Stomach (tissue), 19 donors: ENCODE results near the gene SMAD7. TPM values are rescaled to one million over a fixed set of nuclear protein-coding genes. Genes with fewer than 3 reads are reported as not detected.
A peak's percentile ranks its signal among the peaks of the same experiment; 100 is the strongest.

ENCODE experiments used
- DNase-seq, 2 donors: peaks; one replicate each; pipeline versions ENCODE4 v3.0.0 to v3.0.0-alpha.2; 2013 to 2019
- H3K27ac ChIP-seq, 5 donors: fragments of 200-600 bp in 4 of 5; sonication (generic) in 4 of 5; one replicate each; pipeline ENCODE4 v1.5.1; 2013 to 2019; ENCODE audit warnings: mild to moderate bottlenecking in 1 of 5, moderate library complexity in 1 of 5
- H3K27me3 ChIP-seq, 3 donors: fragments of 200-600 bp; sonication (generic); one replicate each; pipeline ENCODE4 v1.5.1; 2017 to 2019; ENCODE audit warnings: mixed run types in 1 of 3
- H3K36me3 ChIP-seq, 4 donors: fragments of 200-600 bp; sonication (generic); 1 replicate in 3 of 4; 2 replicates in 1 of 4; pipeline ENCODE4 v1.5.1; 2016 to 2019
- H3K4me1 ChIP-seq, 4 donors: fragments of 200-600 bp; sonication (generic); one replicate each; pipeline ENCODE4 v1.5.1; 2016 to 2019
- H3K4me3 ChIP-seq, 4 donors: fragments of 200-600 bp; sonication (generic) in 3 of 4; one replicate each; pipeline ENCODE4 v1.5.1; 2016 to 2019; ENCODE audit warnings: mild to moderate bottlenecking in 1 of 4
- H3K9me3 ChIP-seq, 4 donors: fragments of 200-600 bp; sonication (generic); one replicate each; pipeline ENCODE4 v1.5.1; 2016 to 2019
- EP300 ChIP-seq: sonication (generic); formaldehyde crosslinking; IDR thresholded peaks from one replicate; pipeline ENCODE4 v1.6.1; 2017; ENCODE audit warnings: antibody characterized with exemption
- POLR2A ChIP-seq, 4 donors: fragments of 450-650 bp; IDR thresholded peaks; one replicate each; pipeline ENCODE4 v1.6.1; 2016; ENCODE audit warnings: antibody characterized with exemption in 4 of 4, control low read depth in 2 of 4, mild to moderate bottlenecking in 1 of 4, moderate library complexity in 1 of 4
- POLR2AphosphoS5 ChIP-seq, 3 donors: sonication (generic); formaldehyde crosslinking; IDR thresholded peaks; one replicate each; pipeline ENCODE4 v1.6.1; 2016; ENCODE audit warnings: antibody characterized with exemption in 3 of 3
- WGBS, 5 donors: extraction: QIAGEN DNeasy Blood & Tissue Kit in 3 of 5; methylation state at CpG; one replicate each; pipeline versions ENCODE4 v1.1.5 to v1.1.7; 2013 to 2018; 5-methylcytosine and 5-hydroxymethylcytosine counted together
- intact Hi-C: fragments of 100-400 bp; cut with DNase I; formaldehyde crosslinking; loops from one replicate; pipeline ENCODE4 v1.15.1; 2023; ENCODE audit warnings: low total_unique reads
- long read RNA-seq, 10 donors: transcript quantifications; one replicate each; lab custom pipeline, GENCODE V29; 2026
- polyA plus RNA-seq, 3 donors: library from polyadenylated mRNA; stranded (reverse); fragments of 200-250 nt; gene quantifications; one replicate each; pipeline ENCODE4 v1.2.3, GENCODE V29; 2013
- total RNA-seq, 5 donors: library from RNA; depleted of rRNA; stranded (reverse); fragments of >200 nt; gene quantifications; one replicate each; pipeline versions ENCODE4 v1.1.0 to v1.2.3, GENCODE V29; 2014 to 2016
- TF ChIP-seq, protein P1 (sequence below), 7 experiments: fragments of 450-650 bp in 4 of 7; fragments of 200-600 bp in 3 of 7; sonication (generic) in 3 of 7; IDR thresholded peaks; one replicate each; pipeline ENCODE4 v1.5.1; 2016 to 2019; ENCODE audit warnings: antibody characterized with exemption in 7 of 7, control low read depth in 2 of 7, mild to moderate bottlenecking in 1 of 7
- donor health status: healthy with polysubstance abuse.
- donor health status: Bipolar disorder and iron deficiency.
- donor health status: healthy.

SMAD7 gene, protein sequence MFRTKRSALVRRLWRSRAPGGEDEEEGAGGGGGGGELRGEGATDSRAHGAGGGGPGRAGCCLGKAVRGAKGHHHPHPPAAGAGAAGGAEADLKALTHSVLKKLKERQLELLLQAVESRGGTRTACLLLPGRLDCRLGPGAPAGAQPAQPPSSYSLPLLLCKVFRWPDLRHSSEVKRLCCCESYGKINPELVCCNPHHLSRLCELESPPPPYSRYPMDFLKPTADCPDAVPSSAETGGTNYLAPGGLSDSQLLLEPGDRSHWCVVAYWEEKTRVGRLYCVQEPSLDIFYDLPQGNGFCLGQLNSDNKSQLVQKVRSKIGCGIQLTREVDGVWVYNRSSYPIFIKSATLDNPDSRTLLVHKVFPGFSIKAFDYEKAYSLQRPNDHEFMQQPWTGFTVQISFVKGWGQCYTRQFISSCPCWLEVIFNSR
- 100 to 1,000 TPM in 1 of 5 donors, 10 to 100 TPM in 3, 1 to 10 TPM in 1; 7.0 to 123 (median 29.3) TPM for total RNA-seq
- 10 to 100 TPM in 1 of 3 donors, 1 to 10 TPM in 2; 4.5 to 10.1 (median 9.9) TPM for polyA plus RNA-seq
- long read RNA-seq, donor 1, full-length matches to known transcripts: 1 of 1 reads
- long read RNA-seq, donor 1, partial matches to known transcripts: 0 of 1 reads
- long read RNA-seq, donor 1, other reads (novel, unspliced or antisense): 0 of 1 reads
- long read RNA-seq, donor 2, full-length matches to known transcripts: 5 of 5 reads
- long read RNA-seq, donor 2, partial matches to known transcripts: 0 of 5 reads
- long read RNA-seq, donor 2, other reads (novel, unspliced or antisense): 0 of 5 reads
- long read RNA-seq, donor 3, full-length matches to known transcripts: 4 of 4 reads
- long read RNA-seq, donor 3, partial matches to known transcripts: 0 of 4 reads
- long read RNA-seq, donor 3, other reads (novel, unspliced or antisense): 0 of 4 reads
- long read RNA-seq, donor 4: 0 reads
- long read RNA-seq, donor 5, full-length matches to known transcripts: 3 of 3 reads
- long read RNA-seq, donor 5, partial matches to known transcripts: 0 of 3 reads
- long read RNA-seq, donor 5, other reads (novel, unspliced or antisense): 0 of 3 reads
- long read RNA-seq, donor 6, full-length matches to known transcripts: 10 of 10 reads
- long read RNA-seq, donor 6, partial matches to known transcripts: 0 of 10 reads
- long read RNA-seq, donor 6, other reads (novel, unspliced or antisense): 0 of 10 reads
- long read RNA-seq, donor 7, full-length matches to known transcripts: 1 of 1 reads
- long read RNA-seq, donor 7, partial matches to known transcripts: 0 of 1 reads
- long read RNA-seq, donor 7, other reads (novel, unspliced or antisense): 0 of 1 reads
- long read RNA-seq, donor 8, full-length matches to known transcripts: 3 of 3 reads
- long read RNA-seq, donor 8, partial matches to known transcripts: 0 of 3 reads
- long read RNA-seq, donor 8, other reads (novel, unspliced or antisense): 0 of 3 reads
- long read RNA-seq, donor 9, partial matches to known transcripts: 0 of 1 reads
- long read RNA-seq, donor 9, other reads (novel, unspliced or antisense): 0 of 1 reads
- long read RNA-seq, donor 10, full-length matches to known transcripts: 1 of 7 reads
- long read RNA-seq, donor 10, partial matches to known transcripts: 6 of 7 reads
- long read RNA-seq, donor 10, other reads (novel, unspliced or antisense): 0 of 7 reads

DNA sequence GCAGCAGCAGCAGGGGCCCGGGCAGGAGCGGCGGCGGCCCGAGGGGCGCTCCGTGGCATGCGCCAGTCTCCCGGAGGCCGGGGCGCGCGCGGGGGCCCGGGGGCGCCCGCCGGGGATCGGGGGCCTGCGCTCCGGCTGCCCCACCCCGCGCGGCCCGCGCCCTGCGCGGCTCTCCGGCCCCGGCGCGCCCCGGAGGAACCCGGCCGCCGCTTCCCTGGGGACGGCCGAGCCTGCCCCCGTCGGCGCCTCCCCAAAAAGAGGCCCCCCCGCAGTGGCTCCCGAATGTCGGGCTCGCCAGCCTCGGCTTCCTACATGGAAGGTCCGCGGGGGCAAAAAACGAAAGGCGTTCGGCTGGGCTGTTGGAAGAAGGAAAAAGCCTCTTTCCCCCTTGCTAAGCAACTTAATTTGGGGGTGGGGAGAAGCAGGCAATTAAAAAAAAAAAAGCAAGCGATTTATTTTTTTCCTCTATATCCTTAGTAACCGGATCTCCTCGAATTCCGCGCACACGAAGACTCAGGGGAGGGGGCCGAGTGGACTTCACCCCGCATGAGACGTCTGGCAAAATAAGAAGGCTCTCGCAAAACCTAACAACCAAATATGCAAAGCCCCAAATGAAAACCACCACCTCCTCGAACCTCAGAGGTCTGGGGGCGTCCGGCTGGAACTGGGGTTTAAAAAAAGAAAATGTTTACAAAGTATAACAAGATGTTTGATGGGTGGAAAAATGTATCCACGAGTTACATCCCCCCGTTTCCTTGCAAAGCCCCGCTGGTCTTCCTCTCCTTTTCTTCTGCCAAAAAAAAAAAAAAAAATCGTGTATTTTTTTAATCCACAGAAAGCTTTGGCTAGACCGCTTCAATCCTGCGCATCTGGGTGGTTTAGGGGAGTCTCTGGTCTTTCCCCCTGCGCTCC is at the start of gene SMAD7:
SMAD7 (minus strand) TSS at position 430 of the 912 bp plus-strand sequence. CDS start 541 bp downstream, outside the sequence.
- WGBS, 5 donors: 0 to 1% (median 0%) methylated on average over 39 to 71 of the region's 71 CpGs
- H3K27me3 ChIP-seq: no peaks in the 10 kb centered on the region
- peak; percentile 40 to 70 for DNase-seq
- intact Hi-C loops: no loop called here
- peak within 1 kb of the TSS; percentile 73 to 94 (median 90) for H3K4me3 ChIP-seq
- H3K27ac ChIP-seq: peak within 1 kb of the TSS; percentile 88 to 100 (median 99)
- peaks cover 27 to 61% (median 47%) of the 10 kb centered on the region in 4 donors for H3K4me1 ChIP-seq
- no peaks in the 10 kb centered on the region for H3K9me3 ChIP-seq
- peaks cover 0 to 7% (median 0%) of the 10 kb centered on the region in 4 donors for H3K36me3 ChIP-seq
- TF ChIP-seq POLR2A (IDR thresholded peaks at IDR 0.05): no peak
- TF ChIP-seq, protein P1, sequence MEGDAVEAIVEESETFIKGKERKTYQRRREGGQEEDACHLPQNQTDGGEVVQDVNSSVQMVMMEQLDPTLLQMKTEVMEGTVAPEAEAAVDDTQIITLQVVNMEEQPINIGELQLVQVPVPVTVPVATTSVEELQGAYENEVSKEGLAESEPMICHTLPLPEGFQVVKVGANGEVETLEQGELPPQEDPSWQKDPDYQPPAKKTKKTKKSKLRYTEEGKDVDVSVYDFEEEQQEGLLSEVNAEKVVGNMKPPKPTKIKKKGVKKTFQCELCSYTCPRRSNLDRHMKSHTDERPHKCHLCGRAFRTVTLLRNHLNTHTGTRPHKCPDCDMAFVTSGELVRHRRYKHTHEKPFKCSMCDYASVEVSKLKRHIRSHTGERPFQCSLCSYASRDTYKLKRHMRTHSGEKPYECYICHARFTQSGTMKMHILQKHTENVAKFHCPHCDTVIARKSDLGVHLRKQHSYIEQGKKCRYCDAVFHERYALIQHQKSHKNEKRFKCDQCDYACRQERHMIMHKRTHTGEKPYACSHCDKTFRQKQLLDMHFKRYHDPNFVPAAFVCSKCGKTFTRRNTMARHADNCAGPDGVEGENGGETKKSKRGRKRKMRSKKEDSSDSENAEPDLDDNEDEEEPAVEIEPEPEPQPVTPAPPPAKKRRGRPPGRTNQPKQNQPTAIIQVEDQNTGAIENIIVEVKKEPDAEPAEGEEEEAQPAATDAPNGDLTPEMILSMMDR (IDR thresholded peaks at IDR 0.05): no peak
- no peak for TF ChIP-seq POLR2AphosphoS5 (IDR thresholded peaks at IDR 0.05)
- no peak for TF ChIP-seq EP300

DNA sequence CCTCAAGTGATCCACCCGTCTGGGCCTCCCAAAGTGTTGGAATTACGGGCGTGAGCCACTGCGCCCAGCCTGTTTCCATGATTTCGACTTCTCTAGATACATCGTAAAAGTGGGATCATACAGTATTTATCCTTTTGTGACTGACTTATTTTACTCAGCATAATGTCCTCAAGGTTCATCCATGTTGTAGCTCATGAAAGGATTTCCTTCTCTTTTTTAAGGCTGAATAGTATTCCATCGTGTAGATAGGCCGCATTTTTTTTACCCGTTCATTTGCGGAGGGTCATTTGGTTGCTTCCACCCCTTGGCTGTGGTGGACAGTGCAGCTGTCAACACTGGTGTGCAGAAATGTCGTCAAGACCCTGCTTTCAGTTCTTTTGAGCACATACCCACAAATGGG is 48.8 kb upstream of the SMAD7 start:
- no peak for TF ChIP-seq POLR2AphosphoS5 (IDR thresholded peaks at IDR 0.05)
- TF ChIP-seq, protein P1 (IDR thresholded peaks at IDR 0.05): no peak
- no peak for TF ChIP-seq POLR2A (IDR thresholded peaks at IDR 0.05)
- TF ChIP-seq EP300: no peak
- Histone ChIP-seq H3K27ac (no peak overlapping the region), H3K36me3 (no peaks in the 10 kb centered on the region), H3K4me3 (no peak overlapping the region), H3K27me3 (no peaks in the 10 kb centered on the region), H3K4me1 (peaks cover 15 to 27% (median 22%) of the 10 kb centered on the region in 4 donors), H3K9me3 (no peaks in the 10 kb centered on the region)
- DNase-seq: no peak
- intact Hi-C loops: no loop called here
- 88 to 98% (median 90%) methylated on average over 11 of the region's 11 CpGs for WGBS, 5 donors

DNA sequence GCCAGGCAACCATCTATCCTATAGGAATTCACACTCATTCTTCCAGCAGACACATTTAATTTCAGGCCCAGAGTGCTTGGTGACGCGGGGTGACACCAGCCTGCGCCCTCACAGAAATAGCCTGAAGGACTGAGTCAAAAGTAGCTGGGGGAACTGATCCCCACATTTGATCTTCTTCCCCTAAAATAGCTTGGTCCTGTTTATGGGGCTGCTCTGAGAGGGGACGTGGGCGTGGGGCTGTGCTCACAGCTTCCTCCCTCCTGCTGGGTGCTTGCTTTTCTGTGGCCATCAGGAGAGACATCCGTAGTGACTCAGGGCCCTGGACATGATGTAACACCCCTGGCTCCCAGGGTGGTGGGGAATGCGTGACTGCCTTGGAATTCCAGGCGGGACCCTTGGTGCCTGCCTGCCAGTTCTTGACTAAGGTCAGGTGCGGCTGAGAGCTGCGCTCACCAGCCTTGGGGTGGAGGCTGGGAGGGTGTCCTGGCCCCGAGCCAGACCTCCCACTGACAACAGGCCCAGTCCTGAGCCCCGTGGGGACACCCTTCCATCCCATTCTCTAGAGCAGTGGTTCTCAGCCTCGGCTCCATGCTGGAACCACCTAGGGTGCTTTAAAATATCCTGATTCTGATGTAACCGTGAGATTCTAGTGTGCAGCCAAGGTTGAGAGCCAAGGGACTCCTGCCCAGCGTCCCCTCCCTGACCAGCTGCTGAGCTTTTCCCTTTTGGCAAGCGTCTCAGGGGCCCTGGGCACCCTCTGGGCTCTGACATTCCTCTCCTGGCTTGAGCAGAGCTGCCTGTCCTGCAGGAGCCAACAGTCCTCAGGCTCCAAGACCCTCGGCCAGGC is 47.4 kb upstream of the SMAD7 start:
- H3K4me1 ChIP-seq: peaks cover 21 to 38% (median 29%) of the 10 kb centered on the region in 4 donors
- H3K36me3 ChIP-seq: no peaks in the 10 kb centered on the region
- no peak overlapping the region for H3K4me3 ChIP-seq
- no peaks in the 10 kb centered on the region for H3K27me3 ChIP-seq
- 51 to 77% (median 62%) methylated on average over 10 to 17 of the region's 17 CpGs for WGBS, 5 donors
- H3K9me3 ChIP-seq: no peaks in the 10 kb centered on the region
- intact Hi-C loops: no loop called here
- TF ChIP-seq POLR2AphosphoS5 (IDR thresholded peaks at IDR 0.05) (peak in 1 of 3 donors; percentile 70), POLR2A (IDR thresholded peaks at IDR 0.05) (no peak)
- peak overlapping the region in 3 of 5 donors; percentile 24 to 60 (median 38) for H3K27ac ChIP-seq
- peak in 1 of 2 donors; percentile 68 for DNase-seq
